Stimulated activated CD4-positive, alpha-beta T cell treated with anti-CD3 and anti-CD28 coated beads, Interleukin-2, amount 100 ng/mL, for 48 hours (primary cell): ENCODE results near the gene TSTD2.
"Not testable (repeated sequence)": the region's sequence is repeated elsewhere in the genome, so short reads cannot be mapped to it uniquely, and the experiment has no call there.

Experiments used
- DNase-seq, 2 donors: peaks; one replicate each; pipeline ENCODE4 v3.0.0-alpha.2; 2020

The TSTD2 gene

DNA sequence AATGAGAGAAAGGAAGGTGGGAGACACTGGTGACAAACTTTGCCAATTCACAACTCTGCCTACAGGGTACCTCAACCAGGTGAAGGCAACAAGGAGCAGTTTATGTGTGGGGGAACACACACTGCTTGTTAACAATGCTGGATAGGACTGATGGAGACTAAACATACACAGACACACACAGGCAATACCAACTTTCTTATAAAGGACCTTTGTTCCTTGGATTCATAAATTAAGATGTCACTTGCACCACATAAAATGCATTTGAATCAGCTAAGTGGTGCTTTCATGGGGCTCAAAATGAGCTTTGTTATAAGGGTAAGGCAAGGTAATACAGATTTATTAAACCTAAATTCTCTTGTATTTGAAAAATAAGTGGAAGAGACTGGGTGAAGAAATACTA lies 4.0 kb downstream of the TSTD2 start:
- no peak for DNase-seq

DNA sequence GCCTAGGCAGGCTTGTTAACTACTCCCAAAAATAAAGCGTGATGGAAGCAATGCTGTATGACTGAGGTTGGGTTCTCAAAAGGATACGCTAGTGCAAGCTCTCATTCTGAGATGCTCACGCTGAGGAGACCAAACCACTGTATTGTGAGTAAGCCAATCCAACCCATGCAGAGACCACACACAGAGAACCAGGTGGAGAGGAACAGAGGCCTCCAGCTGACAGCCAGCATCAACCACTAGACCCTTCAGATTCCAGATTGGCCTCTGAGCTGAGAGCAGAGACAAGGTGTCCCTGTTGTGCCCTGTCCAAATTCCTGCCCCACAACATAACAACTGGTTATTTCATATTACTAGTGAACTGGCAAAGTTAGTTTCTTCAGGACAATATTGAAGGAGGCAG lies 4.5 kb downstream of the TSTD2 start:
- no peak for DNase-seq

DNA sequence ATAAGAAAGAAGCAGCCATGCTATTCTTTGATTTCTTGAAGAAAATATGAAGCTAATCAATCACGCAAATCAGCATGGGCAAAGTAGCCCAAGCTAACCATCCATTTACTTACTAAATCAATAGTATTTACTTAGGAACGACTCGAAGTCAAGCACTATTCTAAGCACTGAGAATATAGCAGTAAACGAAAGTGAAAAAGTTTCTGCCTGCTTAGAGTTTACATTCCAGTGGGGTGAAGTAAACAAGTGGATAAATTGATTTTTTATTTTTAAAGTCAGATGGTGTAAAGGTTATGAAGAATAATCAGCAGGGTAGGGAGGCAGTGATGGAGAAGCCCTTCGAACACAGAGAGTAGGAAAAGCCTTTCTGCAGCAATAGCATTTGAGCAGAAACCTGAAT lies 5.5 kb downstream of the TSTD2 start:
- no peak for DNase-seq

DNA sequence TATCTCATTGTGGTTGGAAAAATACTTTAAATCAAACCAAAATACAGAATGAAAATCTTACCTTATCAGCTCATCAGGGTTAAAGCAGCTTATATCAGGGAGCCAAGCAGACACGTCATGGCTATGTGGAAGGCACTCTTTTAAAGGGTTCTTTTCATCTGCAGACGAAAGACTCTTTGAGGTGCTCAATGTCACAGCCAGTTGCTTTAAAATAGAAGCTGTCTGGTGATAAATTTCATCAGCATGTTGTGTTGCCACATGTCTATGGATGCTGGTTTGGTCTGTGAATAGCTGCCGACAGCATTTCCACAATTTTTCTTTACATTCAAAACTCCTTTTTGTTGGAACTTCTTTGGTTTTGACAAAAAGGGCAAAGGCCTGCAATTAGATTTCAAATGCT lies 7.5 kb downstream of the TSTD2 start:
- DNase-seq: no peak

DNA sequence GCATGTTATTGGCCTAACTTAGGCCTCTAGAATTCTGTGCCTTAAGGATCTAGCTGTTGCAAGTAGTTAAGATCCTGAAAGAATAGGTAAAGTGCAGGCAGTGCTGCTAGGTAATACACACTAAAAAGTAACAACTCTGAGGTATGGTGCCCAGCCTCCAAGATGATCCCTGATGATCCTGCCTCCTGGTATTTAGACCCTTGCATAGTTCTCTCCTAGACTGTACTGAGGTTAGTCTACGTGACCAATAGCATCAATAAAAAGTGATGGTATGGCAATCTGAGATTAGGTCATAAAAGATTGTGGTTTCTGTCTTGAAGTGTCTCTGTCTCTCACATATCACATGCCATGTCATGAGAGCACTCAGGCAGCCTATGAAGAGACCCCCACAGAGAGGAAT lies 9.2 kb downstream of the TSTD2 start:
- DNase-seq: no peak

DNA sequence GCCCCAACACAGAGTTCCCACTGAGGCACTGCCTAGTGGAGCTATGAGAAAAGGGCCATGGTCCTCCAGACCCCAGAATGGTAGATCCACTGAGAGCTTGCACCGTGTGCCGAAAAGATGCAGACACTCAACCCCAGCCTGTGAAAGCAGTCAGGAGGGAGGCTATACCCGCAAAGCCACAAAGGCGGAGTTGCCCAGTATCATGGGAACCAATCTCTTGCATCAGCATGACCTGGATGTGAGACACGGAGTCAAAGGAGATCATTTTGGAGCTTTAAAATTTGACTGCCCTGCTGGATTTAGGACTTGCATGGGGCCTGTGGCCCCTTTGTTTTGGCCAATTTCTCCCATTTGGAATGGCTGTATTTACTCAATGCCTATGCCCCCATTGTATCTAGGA lies 10.7 kb downstream of the TSTD2 start:
- DNase-seq: not testable (repeated sequence)

DNA sequence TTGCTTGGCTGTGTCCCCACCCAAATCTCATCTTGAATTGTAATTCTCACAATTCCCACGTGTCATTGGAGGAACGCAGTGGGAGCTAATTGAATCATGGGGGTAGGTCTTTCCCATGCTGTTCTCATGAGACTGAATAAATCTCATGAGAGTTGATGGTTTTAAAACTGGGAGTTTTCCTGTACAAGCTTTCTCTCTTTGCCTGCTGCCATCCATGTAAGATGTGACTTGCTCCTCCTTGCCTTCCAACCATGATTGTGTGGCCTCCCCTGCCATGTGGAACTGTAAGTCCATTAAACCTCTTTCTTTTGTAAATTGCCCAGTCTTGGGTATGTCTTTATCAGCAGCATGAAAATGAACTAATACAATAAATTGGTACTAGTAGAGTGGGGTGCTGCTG lies 13.1 kb downstream of the TSTD2 start:
- DNase-seq: not testable (repeated sequence)

DNA sequence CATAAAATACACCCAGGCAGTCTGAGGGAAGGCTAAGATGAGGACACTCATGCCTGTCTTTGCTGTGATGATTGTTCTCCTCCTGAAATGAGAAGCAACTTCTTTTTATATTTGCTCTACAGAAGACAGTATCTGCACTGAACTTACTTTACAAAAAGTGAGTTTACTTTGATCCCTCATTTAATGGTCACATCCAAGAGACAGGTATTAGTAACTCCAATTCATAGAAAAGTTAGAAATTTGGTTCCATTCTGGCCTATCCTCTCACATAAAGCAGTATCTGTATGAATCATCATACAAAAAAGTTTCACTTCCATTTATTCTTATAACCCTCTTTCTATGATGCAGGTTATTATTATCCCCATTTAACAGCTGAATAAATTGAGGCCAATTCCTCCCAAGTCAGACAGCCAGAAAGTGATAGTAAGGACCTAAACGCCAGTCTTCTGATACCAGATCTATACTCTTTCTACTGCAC lies 15.2 kb downstream of the TSTD2 start:
- DNase-seq: no peak

DNA sequence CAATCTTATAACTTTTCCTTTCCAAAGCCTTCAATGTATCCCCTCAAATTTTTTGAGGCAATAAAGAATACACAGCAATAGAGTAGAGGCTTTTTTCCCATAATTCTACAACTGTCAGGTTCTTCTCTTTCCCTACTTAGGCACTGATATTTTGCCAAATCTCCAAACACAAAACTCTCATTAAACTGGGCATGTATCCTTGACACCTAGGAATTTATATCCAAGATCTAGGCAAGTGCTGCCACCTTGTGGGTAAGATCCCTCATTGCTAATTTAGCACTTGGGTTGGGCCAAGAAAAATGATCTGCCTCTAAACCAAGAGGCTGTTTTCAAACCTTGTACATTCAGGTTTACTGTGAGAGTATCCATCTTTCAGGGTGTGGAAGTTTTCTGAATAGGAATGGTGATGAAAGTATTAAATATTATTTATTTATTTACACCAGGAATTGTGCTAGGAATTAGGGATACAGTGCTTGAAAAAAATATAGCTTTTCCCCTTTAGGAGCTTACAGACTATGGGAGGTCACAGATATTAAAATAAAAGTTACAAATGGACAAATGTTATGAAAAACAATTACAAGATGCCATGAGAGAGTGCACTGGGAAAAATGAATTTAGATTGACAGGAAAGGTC lies 17.6 kb downstream of the TSTD2 start:
- DNase-seq: peak; percentile 46 to 54

DNA sequence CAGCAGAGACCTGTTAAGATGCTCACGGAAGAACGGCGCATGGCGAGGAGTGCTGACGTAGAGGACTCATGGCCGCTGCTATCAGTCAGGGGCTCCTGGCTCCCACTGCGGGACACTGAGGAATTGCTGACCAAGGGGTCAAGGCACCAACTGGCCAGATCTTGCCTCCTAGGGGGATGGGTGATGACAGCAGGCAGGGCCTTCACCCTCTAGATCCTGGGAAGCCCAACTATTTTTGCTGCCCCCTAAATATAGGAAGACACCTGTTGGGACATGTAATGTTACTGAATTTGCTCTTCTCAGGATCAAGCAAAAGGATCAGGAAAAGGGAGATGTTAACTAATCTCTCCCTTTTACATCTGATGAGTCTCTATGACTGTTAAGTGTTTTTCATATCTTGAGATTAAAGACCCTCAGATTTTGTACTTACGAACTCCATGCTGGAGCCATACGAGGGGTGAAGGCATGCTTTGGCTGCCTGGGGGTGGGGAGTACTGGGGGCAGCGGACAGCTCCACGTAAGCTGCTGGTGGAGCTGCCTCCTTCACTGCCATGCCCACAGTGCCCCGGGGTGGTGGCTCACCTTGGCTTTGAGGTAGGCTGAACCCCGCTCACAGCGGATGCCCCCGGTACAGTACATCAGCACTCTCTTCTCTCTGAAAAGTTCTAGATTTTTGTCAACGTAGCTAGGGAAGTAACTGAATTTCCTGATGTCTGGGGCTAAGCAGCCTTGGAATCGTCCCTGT lies 28.1 kb downstream of the TSTD2 start:
- DNase-seq: no peak

DNA sequence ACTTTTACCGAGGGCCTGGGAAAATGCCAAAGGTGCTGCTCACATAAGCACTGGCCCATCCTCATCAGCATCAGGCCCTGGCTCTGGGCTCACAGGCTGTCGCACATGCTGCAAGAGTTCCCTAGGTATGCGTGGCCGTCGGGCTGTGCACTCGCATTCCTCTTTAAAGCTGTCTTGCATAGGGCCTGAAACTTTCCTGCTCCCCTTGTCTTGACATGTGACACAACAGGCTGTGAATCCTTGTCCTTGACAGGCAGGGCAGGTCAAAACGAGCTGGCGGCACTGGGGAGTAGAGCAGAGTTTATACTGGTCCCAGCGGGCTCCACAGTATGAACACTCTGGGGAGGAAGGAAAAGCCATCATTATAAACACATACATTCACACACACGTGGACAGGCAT lies 30.7 kb downstream of the TSTD2 start:
- no peak for DNase-seq

DNA sequence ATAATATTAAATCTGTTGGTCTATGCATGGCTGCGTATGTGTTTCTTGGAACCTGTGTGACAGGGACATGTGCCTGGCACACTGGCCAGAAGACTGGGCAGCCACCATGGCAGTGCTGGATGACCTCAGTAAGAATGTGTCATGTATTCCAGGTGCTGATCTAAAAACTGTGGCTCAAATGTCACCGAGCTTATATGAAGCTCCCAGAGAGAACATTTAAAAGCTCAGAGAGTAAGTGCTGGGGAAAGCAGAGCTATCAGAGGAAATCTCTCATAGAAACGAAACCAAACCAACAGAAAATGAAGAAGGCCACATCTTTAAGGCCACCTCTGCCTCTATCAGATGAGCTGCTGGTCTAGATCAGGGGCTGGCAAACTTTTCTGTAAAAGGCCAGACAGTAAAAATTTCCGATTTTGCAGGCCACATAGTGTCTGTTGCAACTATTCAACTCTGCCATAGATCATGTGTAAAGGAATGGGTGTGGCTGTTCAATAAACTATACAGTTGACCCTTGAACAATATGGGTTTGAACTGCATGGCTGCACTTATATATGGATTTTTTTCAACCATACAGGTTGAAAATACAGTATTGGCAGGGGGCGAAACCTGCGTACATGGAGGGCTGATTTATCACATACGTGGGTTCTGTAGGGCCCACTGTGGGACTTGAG lies 31.8 kb downstream of the TSTD2 start:
- DNase-seq: no peak

DNA sequence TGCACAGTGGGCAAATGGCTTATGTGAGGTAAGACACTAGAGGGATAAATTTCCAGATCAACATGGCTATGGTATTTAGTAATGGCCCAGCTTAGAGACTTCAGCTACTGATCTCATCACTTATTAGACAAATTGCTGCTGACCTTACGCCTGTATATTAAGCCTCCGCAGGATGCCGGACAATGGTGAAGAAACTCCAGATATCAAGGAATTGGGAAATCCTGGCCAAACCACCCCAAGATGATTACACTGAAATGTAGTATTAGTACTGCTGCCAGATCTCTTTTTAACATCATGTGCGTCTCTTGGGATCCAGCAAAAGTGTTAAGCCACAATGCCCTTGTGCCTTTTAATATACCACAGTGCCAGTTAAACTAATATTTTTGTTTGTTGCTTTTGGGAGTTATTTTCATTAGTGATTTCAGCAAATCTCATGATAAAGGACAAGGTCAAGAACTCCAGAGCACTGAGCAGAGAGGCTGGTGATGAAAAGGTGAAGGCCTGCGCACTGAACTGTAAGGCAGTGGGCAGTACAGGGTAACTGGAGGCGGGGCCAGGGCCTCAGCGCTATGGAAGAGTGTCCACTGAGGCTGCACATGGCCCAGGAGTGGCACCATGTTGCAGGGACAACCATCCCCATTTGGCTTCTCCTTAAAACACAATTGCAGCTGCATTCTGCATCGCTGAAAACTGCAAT lies 32.5 kb downstream of the TSTD2 start:
- DNase-seq: no peak

DNA sequence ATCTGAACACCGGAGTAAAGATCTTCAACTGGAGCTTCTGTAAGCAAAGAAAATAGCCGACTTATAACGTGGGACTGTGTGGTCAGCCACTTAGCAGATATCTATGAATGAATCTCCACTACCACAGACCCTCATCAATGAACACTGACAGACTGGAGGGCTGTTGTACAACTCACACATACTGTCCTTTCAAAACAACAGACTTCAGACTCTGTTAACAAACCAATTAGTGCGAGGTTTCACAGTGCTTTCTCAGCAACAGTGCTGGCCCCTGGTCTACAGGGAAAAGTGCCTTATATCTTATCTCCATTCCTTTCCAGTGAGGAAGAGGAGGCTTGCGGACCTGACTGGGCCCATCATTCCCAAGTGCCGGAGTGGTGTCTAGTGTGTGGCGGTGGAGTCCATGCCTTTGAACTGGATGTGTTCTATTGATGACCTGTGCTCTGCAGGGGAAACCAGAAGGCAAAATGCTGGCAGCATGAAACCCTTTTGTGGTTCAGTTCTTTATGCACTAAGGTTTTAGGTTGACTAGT lies 33.8 kb downstream of the TSTD2 start:
- DNase-seq: no peak

DNA sequence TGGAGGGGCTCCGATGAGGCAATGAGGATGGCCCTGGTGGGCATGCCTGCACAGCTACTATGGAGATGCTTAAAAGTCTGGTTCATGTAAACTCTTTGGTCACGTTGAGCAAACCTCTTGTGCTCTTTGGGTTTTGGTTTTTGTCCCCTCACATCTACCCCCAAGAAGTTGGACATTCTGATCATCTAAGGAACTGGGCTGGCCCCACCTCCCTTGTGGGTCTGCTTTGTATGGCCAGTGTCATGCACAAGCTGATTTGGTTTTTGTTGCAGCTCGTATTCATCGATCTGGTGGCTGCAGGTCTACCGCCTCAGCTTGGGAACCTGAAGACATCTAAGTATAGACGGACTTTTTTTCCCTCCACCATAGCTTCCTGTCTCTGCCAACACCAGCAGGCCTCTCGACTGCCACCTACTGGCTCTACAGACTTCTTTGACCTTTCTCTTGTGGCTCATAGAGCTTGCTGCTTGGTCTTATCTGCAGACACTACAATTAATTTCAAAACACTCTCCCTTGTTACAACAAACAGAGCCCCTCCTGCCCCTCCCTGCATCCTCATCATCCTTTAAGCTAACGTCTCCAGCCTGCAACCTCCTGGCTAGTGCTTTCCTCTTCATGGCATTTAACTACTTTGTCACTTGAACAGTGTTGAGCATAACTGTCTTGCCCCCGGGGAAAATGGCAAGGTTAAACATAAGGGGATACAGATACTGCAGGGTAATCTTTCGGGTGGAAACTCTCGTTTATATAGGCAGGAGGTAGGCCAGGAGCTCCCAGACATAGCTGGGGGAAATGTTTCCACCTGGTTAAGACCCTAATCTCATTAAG lies 34.5 kb downstream of the TSTD2 start:
- DNase-seq: peak; percentile 63 to 73

DNA sequence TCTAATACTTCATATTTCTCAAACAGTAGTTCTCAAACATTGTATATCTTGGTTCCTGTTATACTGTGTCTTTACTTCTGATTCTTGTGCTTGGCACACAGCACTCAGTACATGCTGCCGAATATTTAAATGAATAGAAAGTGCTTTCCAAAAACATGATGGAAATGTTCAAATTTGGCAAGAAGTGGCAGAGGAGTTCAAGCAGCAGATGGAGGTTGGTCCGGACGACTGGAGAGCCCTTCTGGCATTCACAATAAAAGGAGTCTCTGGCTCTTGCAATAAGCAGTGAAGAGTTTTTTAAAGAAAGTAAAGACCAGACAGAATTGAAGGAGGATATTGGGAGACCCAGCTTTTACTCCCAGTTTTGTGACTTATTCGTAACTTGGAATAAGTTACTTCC lies 36.3 kb downstream of the TSTD2 start:
- no peak for DNase-seq

DNA sequence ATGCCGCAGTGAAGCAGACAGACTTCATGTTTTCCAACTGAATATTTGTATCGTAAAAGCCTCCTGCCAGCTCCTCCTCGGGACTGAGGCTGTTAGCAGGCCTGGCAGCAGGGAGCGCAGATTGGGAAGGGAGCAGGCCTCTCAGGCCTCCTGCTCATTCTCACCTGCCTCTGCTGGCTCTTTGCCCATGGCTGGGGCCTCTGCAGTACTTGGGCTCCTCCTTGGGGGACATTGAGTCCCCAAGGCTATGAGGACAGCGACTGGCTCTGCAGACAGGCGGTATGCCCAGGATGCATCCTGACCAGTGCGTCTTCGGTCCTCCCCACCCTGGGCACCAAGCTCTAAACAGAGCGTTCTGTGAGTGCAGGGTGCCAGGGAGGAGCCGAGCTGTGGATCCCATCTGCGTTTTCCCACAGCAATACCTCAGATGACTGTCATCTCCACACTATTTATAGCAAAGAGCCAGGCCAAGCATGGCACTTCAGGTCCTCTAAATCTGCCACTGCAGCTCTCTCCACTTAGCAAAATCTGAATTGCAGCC lies 38.7 kb downstream of the TSTD2 start:
- DNase-seq: no peak

DNA sequence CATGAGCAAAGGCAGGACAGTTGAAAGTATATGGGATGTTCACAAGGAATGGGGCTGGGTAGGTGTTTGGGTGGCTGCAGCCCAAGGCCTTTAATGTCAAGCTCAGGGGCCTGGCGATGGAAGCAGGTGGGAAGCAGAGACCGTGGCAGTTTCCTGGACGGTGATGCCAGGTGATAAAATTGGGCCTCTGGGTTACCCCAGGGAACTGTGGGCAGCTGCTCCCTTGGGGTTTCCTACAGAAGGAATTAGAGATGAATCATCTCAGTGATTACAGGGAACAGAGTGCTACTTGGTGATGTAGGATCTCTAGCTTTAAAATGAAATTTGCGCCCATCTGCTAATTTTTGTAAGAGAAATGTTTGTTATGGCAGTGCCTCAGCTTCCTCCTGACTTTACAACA lies 39.2 kb downstream of the TSTD2 start:
- DNase-seq: no peak

DNA sequence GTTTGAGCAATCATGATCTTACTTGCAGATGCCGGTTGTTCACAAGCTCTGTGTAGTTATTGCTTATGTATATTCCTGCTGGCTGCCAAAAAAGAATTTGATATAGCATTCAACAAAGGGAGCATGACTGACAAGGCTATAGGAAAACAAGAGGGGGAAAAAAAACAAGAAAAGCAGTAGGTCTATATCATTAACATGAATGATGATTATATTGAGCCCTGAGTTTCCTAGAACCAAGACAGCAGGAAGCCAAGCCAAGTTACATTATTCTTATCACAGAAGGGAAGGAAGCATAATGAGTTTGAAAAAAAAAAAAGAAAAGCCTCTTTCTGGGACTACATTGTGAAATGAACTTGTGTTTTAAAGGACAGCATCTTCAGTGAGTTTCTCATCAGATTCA lies 41.0 kb downstream of the TSTD2 start:
- DNase-seq: no peak

DNA sequence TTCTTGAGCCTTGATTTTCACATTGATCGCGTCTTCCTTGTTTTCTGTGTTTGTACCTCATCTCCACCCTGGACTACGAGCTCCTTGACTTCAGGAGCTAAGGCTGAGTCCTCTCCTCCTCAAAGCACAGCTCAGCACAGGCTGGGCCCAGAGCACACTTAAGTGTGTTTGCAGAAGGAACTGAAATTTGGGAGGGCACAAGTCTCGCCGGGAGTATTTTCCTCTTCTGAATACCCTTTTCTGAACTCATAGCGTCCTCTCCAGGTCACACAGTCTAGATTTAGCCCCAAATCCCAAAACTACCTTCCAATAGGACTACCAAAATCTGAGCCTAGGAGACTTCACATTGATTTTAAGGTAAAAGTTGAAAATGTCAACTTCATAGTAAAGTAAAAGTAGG lies 41.6 kb downstream of the TSTD2 start:
- DNase-seq: no peak

DNA sequence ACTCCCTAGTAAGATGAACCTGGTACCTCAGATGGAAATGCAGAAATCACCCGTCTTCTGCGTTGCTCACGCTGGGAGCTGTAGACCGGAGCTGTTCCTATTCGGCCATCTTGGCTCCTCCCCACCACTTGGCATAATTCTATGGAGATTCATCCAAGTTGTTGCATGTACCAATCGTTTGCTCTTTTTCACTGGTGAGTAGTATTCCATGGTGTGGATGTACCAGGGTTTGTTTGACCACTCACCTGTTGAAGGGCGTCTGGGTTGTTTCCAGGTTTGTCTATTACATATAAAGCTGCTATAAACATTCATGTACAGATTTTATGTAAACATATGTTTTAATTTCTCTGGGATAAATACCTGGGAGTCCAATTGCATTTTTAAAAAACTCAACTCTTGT lies 46.3 kb downstream of the TSTD2 start:
- not testable (repeated sequence) for DNase-seq

DNA sequence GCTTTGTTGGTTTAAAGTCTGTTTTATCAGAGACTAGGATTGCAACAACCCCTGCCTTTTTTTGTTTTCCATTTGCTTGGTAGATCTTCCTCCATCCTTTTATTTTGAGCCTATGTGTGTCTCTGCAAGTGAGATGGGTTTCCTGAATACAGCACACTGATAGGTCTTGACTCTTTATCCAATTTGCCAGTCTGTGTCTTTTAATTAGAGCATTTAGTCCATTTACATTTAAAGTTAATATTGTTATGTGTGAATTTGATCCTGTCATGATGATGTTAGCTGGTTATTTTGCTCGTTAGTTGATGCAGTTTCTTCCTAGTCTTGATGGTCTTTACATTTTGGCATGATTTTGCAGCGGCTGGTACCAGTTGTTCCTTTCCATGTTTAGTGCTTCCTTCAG lies 48.4 kb downstream of the TSTD2 start:
- not testable (repeated sequence) for DNase-seq
